ENCODE measurements around the gene LRRC36.
A peak's percentile ranks its signal among the peaks of the same experiment; 100 is the strongest.
"Not testable (repeated sequence)": the region's sequence is repeated elsewhere in the genome, so short reads cannot be mapped to it uniquely, and the experiment has no call there.

The LRRC36 gene

DNA sequence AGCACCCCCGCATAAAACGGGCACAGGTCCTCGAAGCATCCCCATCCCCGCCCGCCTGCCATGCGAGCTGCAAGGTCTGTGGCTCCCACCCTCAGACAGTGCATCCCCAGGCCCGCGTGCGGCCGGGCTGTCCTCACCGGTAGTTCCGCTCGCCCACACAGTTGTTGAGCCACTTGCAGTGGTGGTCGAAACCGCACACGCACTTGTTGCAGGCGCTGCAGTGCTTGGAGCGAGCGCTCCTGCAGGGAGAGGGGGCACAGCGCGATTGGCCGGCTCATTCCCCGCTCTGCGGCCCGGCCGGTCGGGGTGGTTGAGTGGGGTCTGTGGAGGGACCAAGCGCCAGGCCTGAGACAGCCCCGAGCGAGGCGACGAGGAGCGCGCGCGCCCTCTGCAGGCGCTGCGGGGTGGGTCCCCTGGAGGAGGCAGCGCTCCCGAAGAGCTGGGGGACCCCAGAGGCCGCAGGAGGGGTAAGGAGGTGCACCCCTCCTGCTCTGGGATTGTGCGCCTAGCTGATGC, 72.7 kb downstream of the LRRC36 start:
- peak in 1 of 3 donors; percentile 38 for DNase-seq (ENCODE audit: low read depth in 3 of 3, low spot score in 1 of 3)

DNA sequence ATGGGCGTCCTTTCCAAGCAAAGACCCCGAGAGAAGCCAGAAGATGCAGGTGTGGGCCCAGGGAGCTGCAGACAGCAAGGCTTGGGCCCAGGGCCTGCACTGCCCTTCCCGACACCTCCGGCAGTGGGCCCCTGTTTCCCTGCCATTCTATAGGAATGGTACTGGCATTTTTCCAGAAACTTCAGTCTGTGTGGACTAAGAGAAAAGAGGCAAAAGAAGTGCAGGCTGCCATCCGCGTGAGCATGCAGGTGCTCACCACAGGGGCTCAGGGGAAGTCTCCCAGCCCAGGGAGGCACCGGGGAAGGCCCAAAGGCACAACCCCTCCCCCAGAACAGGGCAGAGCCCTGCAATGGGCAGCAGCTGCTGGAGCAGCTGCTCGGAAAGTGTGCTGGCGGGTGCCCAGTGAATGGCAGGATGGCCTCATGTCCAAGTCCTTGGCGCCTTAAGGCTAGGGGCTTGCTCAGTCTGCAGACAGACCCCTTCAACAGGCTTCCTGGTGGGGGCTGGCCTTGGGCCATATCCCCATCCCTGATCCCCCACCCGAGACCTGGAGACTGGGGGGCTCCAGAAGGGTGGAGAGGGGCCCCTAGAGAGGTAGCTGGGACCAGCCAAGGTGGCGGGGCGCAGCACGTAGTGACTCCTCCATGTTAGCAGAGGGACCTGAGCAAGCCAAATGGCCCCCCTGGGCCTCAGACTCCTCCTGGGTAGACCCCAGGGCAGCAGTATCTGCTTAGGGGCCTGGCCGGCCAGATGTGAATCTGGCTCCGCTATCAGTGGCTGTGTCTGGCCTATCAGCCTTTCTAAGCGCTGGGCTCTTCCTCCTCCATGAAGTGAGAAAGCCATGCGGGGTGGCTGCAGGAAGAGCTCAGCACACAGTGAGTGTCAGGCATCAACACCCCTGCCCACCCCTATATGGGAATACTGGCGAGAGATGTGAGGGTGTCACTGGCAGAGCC, 73.4 kb downstream of the LRRC36 start:
- DNase-seq (ENCODE audit: low read depth in 3 of 3, low spot score in 1 of 3) = no peak

DNA sequence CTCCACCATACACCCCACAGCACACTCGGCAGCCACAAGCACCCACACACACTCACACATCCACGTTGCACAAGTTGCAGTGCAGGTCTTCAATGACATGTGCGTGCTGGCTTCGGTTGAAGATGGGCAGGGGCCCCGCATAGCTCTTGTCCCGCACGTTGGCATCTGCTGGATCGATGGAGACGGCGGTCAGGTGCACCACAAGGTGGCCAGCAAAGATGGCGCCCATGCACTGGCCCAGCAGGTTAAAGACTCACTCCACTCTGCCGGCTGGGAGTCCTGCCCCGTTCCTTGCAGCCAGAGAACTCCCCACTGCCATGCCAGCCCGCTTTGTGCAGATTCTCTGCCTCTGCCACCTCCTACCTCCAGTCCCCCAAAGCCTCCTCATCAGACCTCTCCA, 74.3 kb downstream of the LRRC36 start:
- no peak for DNase-seq (ENCODE audit: low read depth in 3 of 3, low spot score in 1 of 3)

DNA sequence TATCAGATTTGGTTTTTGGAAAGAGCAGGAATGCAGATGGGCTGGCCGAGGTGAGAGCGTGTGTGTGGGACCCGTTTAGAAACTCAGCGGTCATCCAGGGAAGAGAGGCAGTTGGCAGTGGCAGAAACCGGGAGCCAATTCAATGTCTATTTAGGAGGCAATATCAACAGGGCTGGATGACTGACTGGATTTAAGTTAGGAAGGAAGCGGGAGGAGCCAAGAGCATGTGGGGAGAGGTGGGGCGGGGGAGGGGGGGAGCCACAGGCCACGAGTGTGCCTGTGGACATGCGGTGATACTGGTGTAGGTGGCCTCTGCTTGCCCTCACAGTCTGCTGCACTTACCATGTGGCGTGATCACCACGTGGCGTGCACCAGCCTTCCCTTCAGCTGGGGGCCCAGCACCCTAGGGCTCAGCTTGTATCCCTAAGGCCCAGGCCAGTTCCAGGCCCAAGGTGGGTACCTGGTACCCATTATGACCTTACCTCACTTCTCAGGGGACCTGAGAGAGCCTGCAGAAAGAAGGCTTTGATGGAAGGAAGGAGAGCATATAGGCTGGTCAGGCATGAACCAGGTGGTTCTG, 77.5 kb downstream of the LRRC36 start:
- DNase-seq (ENCODE audit: low read depth in 3 of 3, low spot score in 1 of 3) = no peak

DNA sequence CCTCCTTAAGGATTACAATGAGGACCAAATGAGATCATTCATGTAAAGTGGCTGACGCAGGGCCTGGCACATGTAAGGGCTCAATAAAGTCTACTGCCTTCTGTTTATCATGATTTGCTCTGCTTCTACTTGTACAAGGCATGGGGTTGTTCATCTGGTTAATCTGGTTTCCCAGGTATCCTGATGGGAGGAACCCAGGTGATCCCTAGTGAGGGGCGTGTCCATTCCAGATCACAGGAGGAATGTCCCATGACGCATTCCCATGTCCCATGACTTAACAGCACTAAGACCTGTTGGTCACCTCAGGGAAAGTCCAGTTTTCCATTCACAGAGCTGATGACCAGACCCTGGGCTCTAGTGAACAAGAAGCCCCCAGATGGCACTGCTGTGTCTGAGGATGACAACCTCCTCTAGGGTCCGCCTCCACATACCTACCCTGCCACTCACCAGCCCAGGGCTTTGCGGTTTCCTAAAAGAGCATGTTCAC, 78.2 kb downstream of the LRRC36 start:
- no peak for DNase-seq (ENCODE audit: low read depth in 3 of 3, low spot score in 1 of 3)

DNA sequence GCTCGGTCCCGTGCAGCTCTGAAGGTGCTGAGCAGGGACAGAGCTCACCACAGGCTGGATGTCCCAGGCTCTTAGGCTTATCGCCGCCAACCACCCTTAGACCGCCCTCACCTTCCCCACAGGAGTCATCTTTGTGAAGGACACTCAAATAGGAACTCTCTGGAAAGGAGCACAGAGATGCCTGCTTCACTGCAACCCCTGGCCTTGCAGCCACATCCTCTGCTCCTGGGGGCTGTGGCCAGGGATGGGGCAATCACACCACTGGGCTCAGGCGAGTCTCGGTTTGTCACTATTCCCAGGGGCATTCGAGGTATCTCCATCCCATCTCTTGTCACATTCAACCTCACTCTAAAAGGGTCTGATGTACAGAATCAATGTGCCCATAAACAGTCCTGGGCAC, 78.7 kb downstream of the LRRC36 start:
- no peak for DNase-seq (ENCODE audit: low read depth in 3 of 3, low spot score in 1 of 3)

DNA sequence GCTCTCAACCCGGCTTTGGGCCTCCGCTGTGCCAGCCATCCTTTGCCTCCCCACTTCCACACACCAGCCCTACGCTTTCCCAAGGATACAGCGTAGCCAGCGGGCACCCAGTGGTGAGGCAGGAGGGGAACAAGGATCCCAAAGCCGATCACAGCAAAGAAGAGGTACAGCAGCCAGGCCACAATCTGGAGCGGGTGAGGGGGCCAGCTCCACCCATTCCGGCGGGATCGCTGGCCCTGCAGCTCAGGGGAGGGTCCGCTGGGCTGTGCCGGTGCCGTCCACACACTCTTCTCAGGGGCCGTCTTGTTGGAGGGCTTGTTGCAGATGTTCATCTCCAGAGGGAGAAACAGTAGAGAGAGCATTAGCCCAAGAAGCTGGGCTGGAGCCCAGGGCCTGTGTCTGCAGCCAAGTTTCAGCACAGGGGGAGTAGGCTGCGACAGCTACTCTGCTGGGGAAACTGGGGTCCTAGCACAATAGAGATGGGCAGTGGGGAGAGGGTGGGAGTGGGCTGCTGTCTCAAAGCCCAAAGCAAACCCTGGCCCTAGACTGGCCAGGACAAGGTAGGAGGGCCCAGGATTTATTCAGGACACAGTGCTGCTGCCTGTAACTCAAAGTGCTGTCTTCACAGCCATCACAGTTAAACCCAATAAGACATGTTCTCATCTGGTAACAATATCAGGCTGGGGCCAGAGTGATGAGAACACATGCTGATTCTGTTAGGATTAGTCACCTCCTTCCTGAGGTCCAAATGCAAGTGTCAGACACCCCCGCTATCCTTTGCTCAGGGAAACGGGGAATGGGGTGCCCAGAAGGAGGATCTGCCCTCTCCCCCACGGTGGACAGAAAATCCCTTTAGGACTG, 79.7 kb downstream of the LRRC36 start:
- DNase-seq (ENCODE audit: low read depth in 3 of 3, low spot score in 1 of 3) = no peak

DNA sequence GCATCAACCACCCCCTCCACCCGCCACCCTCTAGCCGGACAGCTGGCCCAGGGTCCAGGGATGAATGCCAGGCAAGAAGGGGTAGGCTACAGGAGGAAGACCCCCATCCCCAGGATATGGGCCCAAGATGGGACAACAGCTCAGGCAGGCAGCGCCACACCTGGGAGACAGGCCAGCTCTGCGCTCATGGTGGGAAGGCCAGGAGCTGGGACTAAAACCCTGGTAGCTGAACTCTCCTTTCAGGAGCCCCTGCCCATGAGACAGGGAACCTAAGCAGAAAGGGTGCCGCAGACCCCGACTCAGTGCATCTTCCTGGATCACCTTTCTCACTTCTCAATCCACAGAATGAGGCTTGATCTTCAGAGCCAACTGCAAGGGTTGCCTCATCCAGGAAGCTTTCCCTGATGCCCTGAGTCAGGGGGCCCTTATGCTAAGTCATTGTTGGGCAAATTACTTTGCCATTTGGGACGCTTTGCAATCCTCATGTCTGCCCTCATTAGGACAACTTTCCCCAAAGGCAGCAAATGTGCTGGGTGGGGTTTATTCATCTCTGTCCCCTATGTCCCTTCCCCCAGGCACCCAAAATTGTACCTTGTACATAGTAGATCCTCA, 80.7 kb downstream of the LRRC36 start:
- DNase-seq (ENCODE audit: low read depth in 3 of 3, low spot score in 1 of 3) = no peak

DNA sequence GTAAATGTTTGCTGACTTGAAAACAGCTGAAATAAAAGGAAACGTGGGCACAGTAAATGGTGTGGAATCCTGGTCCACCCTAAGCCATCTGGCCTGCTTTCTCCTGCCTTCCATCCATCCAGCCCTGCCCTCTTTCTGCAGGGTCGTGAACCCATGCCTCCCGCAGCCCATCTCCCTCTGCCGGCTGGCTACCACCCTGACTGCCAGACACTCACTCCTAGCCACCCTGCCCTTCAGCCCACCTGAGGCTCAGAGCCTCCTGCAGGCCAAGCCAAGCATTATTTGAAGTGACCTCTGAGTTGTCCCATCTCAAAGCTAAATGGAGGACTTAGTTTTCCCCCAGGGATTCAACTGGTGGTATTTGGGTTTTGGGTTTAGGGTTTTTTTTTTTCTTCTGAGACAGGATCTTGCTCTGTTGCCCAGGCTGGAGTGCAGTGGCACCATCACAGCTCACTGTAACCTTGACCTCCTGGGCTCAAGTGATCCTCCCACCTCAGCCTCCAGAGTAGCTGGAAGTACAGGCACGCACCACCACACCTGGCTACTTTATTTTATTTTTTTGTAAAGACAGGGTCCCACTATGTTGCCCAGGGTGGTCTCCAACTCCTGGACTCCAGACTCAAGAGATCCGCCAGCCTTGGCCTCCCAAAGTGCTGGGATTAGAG, 81.3 kb downstream of the LRRC36 start:
- no peak for DNase-seq (ENCODE audit: low read depth in 3 of 3, low spot score in 1 of 3)

DNA sequence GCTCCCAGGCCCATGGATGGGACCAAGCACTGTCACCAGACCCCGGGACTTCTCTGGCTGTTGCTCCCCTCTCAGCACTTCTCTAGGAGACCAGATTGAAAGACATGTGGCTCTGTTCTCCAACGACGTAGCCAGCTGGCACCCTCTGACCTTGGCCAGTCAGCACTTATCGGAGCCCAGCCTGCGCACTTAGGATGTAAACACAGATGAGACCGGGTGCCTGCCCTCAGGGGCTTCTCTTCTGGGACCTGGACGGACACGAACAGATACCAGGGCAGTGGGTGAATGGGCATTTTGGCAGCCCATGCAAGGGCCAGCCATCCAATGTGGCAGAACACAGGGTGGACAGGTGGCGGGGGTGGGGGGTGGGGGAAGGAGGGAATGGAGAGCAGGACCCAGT, 83.0 kb downstream of the LRRC36 start:
- DNase-seq (ENCODE audit: low read depth in 3 of 3, low spot score in 1 of 3) = no peak

DNA sequence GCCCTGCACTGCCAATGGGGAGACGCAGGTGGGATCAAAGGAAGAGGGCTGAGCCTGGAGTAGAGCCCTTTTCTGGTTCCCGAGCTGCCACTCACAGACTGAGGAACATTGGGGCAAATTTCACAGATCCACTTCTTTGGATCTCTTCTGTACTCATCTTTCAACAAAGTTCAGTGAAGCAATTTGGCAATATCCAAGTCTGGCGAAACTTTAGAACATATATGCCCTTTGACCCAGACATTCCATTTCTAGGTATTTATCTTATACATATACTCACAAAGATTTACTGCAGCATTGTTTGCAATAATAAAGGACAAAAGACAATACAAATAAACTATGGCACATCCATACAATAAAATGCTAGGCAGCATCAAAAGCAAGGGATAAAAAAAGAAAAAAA, 84.7 kb downstream of the LRRC36 start:
- DNase-seq (ENCODE audit: low read depth in 3 of 3, low spot score in 1 of 3) = no peak

DNA sequence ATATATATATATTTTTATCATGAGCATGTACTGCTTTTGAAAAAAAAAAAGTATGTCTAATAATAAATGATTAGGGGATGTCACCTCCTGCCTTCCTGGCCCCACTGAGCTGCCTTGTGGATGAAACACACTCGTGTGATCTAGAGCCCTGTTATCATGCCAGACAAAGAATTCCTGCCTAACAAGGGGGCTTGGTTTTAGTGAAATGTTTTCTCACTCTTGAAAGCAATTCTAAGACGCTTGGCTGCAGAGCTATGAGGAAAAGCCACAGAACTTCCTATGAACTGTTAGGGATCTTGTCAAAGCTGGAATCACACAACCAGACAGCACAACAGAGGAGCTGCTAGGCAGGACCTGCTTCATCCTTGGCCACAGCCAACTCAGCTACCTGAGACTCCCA, 85.7 kb downstream of the LRRC36 start:
- no peak for DNase-seq (ENCODE audit: low read depth in 3 of 3, low spot score in 1 of 3)

DNA sequence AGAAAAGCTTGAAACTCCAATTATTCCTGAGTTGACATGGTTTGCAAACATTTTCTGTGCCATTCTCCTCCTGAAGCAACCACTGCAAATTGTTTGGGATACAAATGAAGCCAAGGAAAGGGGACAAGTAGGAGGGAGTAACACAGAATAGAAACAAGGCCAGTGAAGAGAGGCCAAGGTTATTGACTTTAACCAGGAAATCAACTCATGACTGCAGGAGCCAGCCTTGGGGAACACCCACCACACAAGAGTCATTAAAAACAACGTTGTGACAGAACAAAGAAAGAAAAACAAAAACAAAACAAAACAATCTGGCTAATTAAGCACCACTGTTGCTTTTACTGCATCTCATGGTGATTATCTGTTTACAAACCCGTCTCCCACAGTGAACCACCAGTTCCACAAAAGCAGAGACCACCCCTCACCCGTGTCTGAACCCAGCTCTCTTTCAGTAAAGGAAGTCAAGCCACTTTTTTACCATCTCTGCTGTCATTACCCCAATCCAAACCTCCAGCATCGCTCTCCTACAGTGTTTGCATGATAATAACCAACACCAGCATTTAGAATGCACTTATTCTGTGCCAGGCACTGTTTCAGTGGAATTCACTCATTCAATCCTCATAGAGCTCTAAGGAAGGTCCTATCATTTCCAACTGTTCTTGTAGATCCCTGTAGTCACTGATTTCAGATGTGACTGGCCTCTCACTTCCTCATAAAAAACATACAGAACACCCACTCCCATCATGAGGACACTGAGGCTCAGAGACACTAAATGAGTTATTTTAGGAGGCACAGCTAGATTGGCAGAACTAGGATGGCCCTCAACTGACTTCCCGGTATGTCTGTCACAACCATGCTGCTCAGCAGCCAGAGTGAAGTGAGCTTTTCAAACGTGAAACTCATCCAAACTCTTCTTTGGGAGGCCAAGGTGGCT, 87.6 kb downstream of the LRRC36 start:
- no peak for DNase-seq (ENCODE audit: low read depth in 3 of 3, low spot score in 1 of 3)

DNA sequence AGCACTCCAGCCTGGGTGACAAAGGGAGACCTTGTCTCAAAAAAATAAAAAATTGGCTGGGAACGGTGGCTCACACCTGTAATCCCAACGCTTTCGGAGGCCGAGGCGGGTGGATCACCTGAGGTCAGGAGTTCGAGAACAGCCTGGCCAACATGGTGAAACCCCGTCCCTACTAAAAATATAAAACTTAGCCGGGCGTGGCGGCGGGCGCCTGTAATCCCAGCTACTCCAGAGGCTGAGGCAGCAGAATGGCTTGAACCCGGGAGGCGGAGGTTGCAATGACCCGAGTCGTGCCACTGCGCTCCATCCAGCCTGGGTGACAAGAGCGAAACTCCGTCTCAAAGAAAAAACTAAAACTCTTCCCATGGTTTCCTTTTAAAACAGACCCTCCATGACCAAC, 88.8 kb downstream of the LRRC36 start:
- not testable (repeated sequence) for DNase-seq (ENCODE audit: low read depth in 3 of 3, low spot score in 1 of 3)

DNA sequence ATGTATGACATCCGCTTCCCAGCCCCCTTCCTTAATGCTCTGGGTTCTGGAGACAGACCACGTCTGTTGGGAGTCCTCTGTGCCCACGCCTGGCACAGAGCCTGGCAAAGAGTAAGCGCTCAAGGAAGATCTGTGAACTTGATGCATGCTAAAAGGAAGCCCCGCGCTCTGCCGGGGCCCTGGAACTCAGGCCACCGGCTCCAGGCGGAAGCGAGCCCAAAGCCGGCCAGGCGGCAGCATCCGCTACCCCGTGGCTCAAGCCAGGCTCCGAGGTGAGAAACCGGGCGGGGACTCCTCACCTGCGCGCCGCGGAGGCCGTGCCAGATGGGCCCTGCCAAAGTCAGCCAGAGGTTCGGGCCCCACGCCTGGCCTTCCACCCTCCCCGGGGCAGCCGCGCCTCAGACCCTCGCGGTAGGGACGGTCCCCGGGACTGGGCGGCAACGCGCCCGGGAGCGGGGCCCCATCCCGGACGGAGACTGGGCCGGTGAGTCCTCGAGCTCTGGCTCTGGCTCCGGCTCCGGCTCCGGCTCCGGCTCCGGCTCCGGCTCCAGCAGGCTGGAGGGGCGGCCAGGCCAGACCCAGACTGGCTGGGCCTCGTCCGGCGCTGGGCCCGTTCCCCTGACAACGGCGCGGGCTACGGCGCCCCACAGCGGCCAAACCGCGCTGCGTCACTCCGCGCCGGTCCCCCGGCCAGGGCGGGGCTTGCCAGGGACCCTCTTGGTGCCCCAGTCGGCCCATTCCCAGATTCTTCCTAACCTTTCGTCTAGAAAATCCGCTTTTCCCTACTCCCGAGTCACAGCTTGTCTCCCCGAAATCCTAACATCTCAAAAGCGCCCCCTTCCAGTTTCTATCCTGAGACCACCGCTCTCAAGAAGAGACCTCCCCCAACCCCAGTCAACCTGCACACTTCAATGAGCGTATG, 89.5 kb downstream of the LRRC36 start, which contains the start of gene ZDHHC1:
Gene ZDHHC1 (minus strand): TSS at position 606 of the 922 bp plus-strand sequence. CDS start 8,702 bp downstream, outside the sequence.
- DNase-seq (ENCODE audit: low read depth in 3 of 3, low spot score in 1 of 3) = peak in 1 of 3 donors; percentile 44

DNA sequence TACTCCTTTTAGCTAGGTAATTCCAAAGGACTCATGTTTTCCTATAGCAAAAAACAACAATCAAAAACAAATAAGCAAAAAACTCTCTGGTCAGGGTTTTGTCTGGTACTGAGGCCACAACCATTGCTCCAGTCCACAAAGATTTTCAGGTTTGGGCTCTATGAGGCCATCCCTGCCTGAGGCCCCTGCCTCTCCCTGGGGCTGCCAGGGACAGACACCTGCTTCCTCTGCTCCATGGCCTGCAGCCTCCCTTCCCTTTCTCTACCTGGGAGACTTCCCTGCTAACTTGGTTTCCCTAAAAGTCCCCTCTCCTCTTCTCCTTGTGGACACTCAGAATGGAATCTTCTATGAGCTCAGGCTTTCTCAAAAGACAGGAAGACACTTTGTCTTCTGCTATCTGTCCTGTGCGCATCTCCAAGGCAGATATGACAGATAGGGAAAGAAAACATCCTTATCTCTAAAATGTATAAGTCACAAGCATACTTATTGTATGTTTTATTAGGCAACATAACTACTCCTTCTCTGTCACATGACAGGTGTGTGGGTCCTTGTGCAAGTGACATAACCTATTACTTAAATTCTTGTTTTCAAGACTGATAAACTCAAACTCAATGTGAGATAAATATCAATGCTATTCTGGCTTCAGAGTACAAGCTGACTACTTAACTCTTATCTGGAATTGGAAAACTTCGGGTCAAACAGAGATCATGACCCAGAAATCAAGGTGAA, 90.9 kb downstream of the LRRC36 start:
- DNase-seq (ENCODE audit: low read depth in 3 of 3, low spot score in 1 of 3) = no peak

DNA sequence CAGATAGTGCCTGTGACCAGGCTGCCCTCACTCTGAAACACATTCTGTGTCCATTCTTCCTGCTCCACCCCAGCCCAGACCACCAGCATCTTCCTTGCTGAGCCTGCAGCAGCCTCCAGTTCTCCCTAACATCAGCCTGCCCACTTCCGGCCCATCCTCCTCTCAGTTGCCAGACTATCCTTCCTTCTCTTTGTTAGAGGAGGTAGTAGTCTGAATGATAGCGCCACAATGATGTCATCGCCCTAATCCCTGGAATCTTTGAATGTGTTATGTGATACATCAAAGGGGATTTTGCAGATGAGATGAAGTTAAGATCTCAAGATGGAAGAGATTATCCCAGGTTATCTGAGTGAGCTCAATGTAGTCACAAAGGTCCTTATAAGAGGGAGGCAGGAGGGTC, 92.9 kb downstream of the LRRC36 start:
- no peak for DNase-seq (ENCODE audit: low read depth in 3 of 3, low spot score in 1 of 3)

Data from stimulated activated CD4-positive, alpha-beta T cell treated with anti-CD3 and anti-CD28 coated beads, TNF-alpha, amount 100 ng/mL, for 1 hour (primary cell).